ENCODE results near the gene CFAP54. TPM values are rescaled to one million over a fixed set of nuclear protein-coding genes. Genes with fewer than 3 reads are reported as not detected.

CFAP54 gene
- total RNA-seq, 1 experiment from 2014 or later, result 0.56 TPM

- CTCF ChIA-PET, result no interaction called here
- POLR2A ChIA-PET, result interaction anchor here (0.9 kb wide), 1 partner anchor 21 kb away, joined by 3 read pairs; no protein-coding TSS in a partner anchor
These were observed 342.0 kb downstream of the CFAP54 start for GRCh38 chr12:96831346-96831745.

DNA sequence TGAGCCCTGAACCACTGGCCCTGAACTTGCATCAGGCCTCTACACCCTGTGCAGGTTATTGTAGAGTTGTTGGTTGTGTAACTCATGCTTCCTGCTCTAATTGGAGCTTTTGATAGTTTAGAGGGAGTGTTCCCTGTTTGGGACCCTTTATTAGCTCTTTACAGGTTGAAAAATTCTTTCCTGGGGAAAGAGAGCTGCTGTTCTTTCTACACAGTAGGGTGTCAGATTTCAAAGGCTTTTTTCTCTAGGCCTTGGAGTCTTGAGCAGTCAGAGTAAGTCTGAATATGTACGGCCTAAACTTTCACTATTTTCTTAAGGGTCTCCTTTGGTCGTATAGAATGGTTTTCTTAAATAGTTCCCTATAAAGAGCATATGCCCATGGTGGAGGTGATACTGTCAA lies 356.9 kb downstream of the CFAP54 start:
- no peak for DNase-seq (ENCODE audit: unreplicated experiment)
- Mint-ChIP-seq H3K4me3 (ENCODE audit: unreplicated experiment) (no peak overlapping the region), H3K9me3 (ENCODE audit: unreplicated experiment) (no peaks in the 10 kb centered on the region), H3K4me1 (ENCODE audit: insufficient read depth, unreplicated experiment) (no peaks in the 10 kb centered on the region), H3K36me3 (ENCODE audit: insufficient read depth, unreplicated experiment) (no peaks in the 10 kb centered on the region), H3K27me3 (ENCODE audit: insufficient read depth, unreplicated experiment) (no peaks in the 10 kb centered on the region), H3K27ac (ENCODE audit: low read depth, unreplicated experiment) (no peak overlapping the region)
- intact Hi-C loops (cut with micrococcal nuclease), result no loop called here
- no TSS peak for BruUV-seq (replicated peaks)
- ChIA-PET POLR2A (no interaction called here), CTCF (interaction anchor here (0.6 to 1.7 kb wide), 3 partner anchors 15 to 270 kb away, joined by 3 to 4 read pairs (median 3); no protein-coding TSS in a partner anchor)
- TF ChIP-seq, protein P1, sequence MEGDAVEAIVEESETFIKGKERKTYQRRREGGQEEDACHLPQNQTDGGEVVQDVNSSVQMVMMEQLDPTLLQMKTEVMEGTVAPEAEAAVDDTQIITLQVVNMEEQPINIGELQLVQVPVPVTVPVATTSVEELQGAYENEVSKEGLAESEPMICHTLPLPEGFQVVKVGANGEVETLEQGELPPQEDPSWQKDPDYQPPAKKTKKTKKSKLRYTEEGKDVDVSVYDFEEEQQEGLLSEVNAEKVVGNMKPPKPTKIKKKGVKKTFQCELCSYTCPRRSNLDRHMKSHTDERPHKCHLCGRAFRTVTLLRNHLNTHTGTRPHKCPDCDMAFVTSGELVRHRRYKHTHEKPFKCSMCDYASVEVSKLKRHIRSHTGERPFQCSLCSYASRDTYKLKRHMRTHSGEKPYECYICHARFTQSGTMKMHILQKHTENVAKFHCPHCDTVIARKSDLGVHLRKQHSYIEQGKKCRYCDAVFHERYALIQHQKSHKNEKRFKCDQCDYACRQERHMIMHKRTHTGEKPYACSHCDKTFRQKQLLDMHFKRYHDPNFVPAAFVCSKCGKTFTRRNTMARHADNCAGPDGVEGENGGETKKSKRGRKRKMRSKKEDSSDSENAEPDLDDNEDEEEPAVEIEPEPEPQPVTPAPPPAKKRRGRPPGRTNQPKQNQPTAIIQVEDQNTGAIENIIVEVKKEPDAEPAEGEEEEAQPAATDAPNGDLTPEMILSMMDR (IDR thresholded peaks at IDR 0.05; ENCODE audit: unreplicated experiment), result no peak

More at GRCh38 chr12:96831346-96831745, 342.0 kb downstream of the CFAP54 start:
- Mint-ChIP-seq H3K4me1 (ENCODE audit: insufficient read depth, unreplicated experiment) (no peaks in the 10 kb centered on the region), H3K27ac (ENCODE audit: low read depth, unreplicated experiment) (no peak overlapping the region), H3K4me3 (ENCODE audit: unreplicated experiment) (no peak overlapping the region), H3K36me3 (ENCODE audit: insufficient read depth, unreplicated experiment) (no peaks in the 10 kb centered on the region), H3K27me3 (ENCODE audit: insufficient read depth, unreplicated experiment) (no peaks in the 10 kb centered on the region), H3K9me3 (ENCODE audit: unreplicated experiment) (no peaks in the 10 kb centered on the region)
- no TSS peak for BruUV-seq (replicated peaks)
- TF ChIP-seq, protein P1 (IDR thresholded peaks at IDR 0.05; ENCODE audit: unreplicated experiment), result no peak
- intact Hi-C loops (cut with micrococcal nuclease), result no loop called here
- no peak for DNase-seq (ENCODE audit: unreplicated experiment)

DNA sequence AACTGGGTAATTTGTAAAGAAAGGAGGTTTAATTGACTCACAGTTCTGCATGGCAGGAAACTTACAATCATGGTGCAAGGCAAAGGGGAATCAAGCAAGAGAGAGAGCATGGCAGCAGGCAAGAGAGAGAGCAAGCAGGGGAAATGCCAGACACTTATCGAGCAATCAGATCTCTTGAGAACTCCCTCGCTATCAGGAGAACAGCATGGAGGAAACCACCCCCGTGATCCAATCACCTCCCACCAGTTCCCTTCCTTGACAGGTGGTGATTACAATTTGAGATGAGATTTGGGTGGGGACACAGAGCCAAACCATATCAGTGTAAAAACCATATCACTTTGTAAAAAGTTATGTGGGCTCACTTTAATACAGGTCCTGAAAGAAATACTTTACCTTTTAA lies 361.3 kb downstream of the CFAP54 start:
- ChIA-PET POLR2A (no interaction called here), CTCF (interaction anchor here (0.5 kb wide), 1 partner anchor 58 kb away, joined by 5 read pairs; no protein-coding TSS in a partner anchor)
- no TSS peak for BruUV-seq (replicated peaks)
- TF ChIP-seq, protein P1 (IDR thresholded peaks at IDR 0.05; ENCODE audit: unreplicated experiment), result no peak
- Mint-ChIP-seq H3K4me3 (ENCODE audit: unreplicated experiment) (no peak overlapping the region), H3K36me3 (ENCODE audit: insufficient read depth, unreplicated experiment) (no peaks in the 10 kb centered on the region), H3K27me3 (ENCODE audit: insufficient read depth, unreplicated experiment) (no peaks in the 10 kb centered on the region), H3K27ac (ENCODE audit: low read depth, unreplicated experiment) (no peak overlapping the region), H3K9me3 (ENCODE audit: unreplicated experiment) (no peaks in the 10 kb centered on the region), H3K4me1 (ENCODE audit: insufficient read depth, unreplicated experiment) (no peaks in the 10 kb centered on the region)
- DNase-seq (ENCODE audit: unreplicated experiment), result no peak
- intact Hi-C loops (cut with micrococcal nuclease), result no loop called here

DNA sequence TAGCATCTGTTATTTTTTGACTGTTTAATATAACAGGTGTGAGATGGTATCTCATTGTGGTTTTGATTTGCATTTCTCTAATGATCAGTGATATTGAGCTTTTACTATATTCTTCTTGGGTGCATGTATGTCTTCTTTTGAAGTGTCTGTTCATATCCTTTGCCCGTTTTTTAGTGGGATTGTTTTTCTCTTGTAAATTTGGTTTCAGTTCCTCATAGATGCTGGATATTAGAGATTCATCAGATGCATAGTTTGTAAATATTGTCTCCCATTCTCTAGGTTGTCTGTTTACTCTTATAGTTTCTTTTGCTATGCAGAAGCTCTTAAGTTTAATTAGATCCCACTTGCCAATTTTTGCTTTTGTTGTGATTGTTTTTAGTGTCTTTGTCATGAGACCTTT lies 368.8 kb downstream of the CFAP54 start:
- H3K36me3 Mint-ChIP-seq (ENCODE audit: insufficient read depth, unreplicated experiment), result no peaks in the 10 kb centered on the region
- H3K27me3 Mint-ChIP-seq (ENCODE audit: insufficient read depth, unreplicated experiment), result no peaks in the 10 kb centered on the region
- BruUV-seq (replicated peaks), result no TSS peak
- no peaks in the 10 kb centered on the region for H3K4me1 Mint-ChIP-seq (ENCODE audit: insufficient read depth, unreplicated experiment)
- TF ChIP-seq, protein P1 (IDR thresholded peaks at IDR 0.05; ENCODE audit: unreplicated experiment), result no peak
- DNase-seq (ENCODE audit: unreplicated experiment), result no peak
- ChIA-PET CTCF (no interaction called here), POLR2A (no interaction called here)
- no peak overlapping the region for H3K27ac Mint-ChIP-seq (ENCODE audit: low read depth, unreplicated experiment)
- no peak overlapping the region for H3K4me3 Mint-ChIP-seq (ENCODE audit: unreplicated experiment)
- intact Hi-C loops (cut with micrococcal nuclease), result no loop called here
- peaks cover 9% of the 10 kb centered on the region for H3K9me3 Mint-ChIP-seq (ENCODE audit: unreplicated experiment)
